Nephron (organoid): Measurements from ENCODE around the gene ICOS.
"Not testable (repeated sequence)": the region's sequence is repeated elsewhere in the genome, so short reads cannot be mapped to it uniquely, and the experiment has no call there.

Experiments
- H3K27ac Mint-ChIP-seq, 3 experiments: 2 replicates each; pipeline ENCODE4 v1.8.0; 2020; ENCODE audit warnings: mixed read lengths in 3 of 3, mild to moderate bottlenecking in 2 of 3, moderate library complexity in 1 of 3
- H3K27me3 Mint-ChIP-seq: 2 replicates; pipeline ENCODE4 v1.8.0; 2021; ENCODE audit warnings: low read depth, mild to moderate bottlenecking, moderate library complexity, mixed read lengths
- H3K36me3 Mint-ChIP-seq: 2 replicates; pipeline ENCODE4 v1.8.0; 2020; ENCODE audit warnings: low read depth, mixed read lengths
- H3K4me1 Mint-ChIP-seq: 2 replicates; pipeline ENCODE4 v1.8.0; 2020; ENCODE audit warnings: mixed read lengths
- H3K4me3 Mint-ChIP-seq, 3 experiments: 2 replicates each; pipeline ENCODE4 v1.8.0; 2020; ENCODE audit warnings: mild to moderate bottlenecking in 3 of 3, mixed read lengths in 3 of 3, moderate library complexity in 2 of 3
- H3K9me3 Mint-ChIP-seq: 2 replicates; pipeline ENCODE4 v1.8.0; 2020; ENCODE audit warnings: mixed read lengths
- CTCF ChIP-seq, 3 experiments: fragments of 200-600 bp; sonication (generic); IDR thresholded peaks; one replicate each; pipeline ENCODE4 v1.5.0; 2021; ENCODE audit warnings: antibody characterized with exemption in 3 of 3; ENCODE audit not compliant: unreplicated experiment in 3 of 3

The ICOS gene

GRCh38 chr2:203918264-203918663 is 18.3 kb upstream of the ICOS start:
- Mint-ChIP-seq H3K4me3 (no peak overlapping the region), H3K27ac (no peak overlapping the region)

GRCh38 chr2:203918839-203919238 is 17.7 kb upstream of the ICOS start:
- H3K27ac Mint-ChIP-seq: no peak overlapping the region
- H3K4me3 Mint-ChIP-seq: no peak overlapping the region
- H3K4me1 Mint-ChIP-seq: peaks cover 28% of the 10 kb centered on the region
- peaks cover 3% of the 10 kb centered on the region for H3K27me3 Mint-ChIP-seq
- TF ChIP-seq CTCF (IDR thresholded peaks at IDR 0.05; ENCODE audit: unreplicated experiment in 3 of 3): no peak
- H3K9me3 Mint-ChIP-seq: no peaks in the 10 kb centered on the region
- H3K36me3 Mint-ChIP-seq: no peaks in the 10 kb centered on the region

More at GRCh38 chr2:203918264-203918663, 18.3 kb upstream of the ICOS start:
- Mint-ChIP-seq H3K36me3 (no peaks in the 10 kb centered on the region), H3K27me3 (peaks cover 3% of the 10 kb centered on the region), H3K4me1 (peaks cover 28% of the 10 kb centered on the region), H3K9me3 (no peaks in the 10 kb centered on the region)
- TF ChIP-seq CTCF (IDR thresholded peaks at IDR 0.05; ENCODE audit: unreplicated experiment in 3 of 3): no peak

GRCh38 chr2:203925512-203926158 is 10.9 kb upstream of the ICOS start:
- Mint-ChIP-seq H3K4me3 (no peak overlapping the region), H3K36me3 (no peaks in the 10 kb centered on the region), H3K9me3 (no peaks in the 10 kb centered on the region), H3K4me1 (peaks cover 4% of the 10 kb centered on the region), H3K27ac (no peak overlapping the region), H3K27me3 (no peaks in the 10 kb centered on the region)
- TF ChIP-seq CTCF (IDR thresholded peaks at IDR 0.05; ENCODE audit: unreplicated experiment in 3 of 3): no peak

- Mint-ChIP-seq H3K9me3 (no peaks in the 10 kb centered on the region), H3K36me3 (no peaks in the 10 kb centered on the region), H3K27ac (peak overlapping the region in 1 of 3 experiments; percentile 41), H3K27me3 (no peaks in the 10 kb centered on the region), H3K4me1 (peaks cover 4% of the 10 kb centered on the region), H3K4me3 (no peak overlapping the region)
- TF ChIP-seq CTCF (IDR thresholded peaks at IDR 0.05; ENCODE audit: unreplicated experiment in 3 of 3): peak; percentile 34 to 54 (median 40)
These were observed 7.7 kb upstream of the ICOS start for GRCh38 chr2:203928849-203929248.

- H3K4me1 Mint-ChIP-seq, H3K36me3 Mint-ChIP-seq, H3K27ac Mint-ChIP-seq, H3K27me3 Mint-ChIP-seq, H3K4me3 Mint-ChIP-seq, H3K9me3 Mint-ChIP-seq: not testable (repeated sequence)
These were observed 5.3 kb upstream of the ICOS start for GRCh38 chr2:203931262-203931661.

- Mint-ChIP-seq H3K4me3 (no peak overlapping the region), H3K36me3 (no peaks in the 10 kb centered on the region), H3K27ac (no peak overlapping the region), H3K27me3 (no peaks in the 10 kb centered on the region), H3K9me3 (no peaks in the 10 kb centered on the region), H3K4me1 (peaks cover under 1% of the 10 kb centered on the region)
- TF ChIP-seq CTCF (IDR thresholded peaks at IDR 0.05; ENCODE audit: unreplicated experiment in 3 of 3): no peak
These were observed 2.5 kb upstream of the ICOS start for GRCh38 chr2:203934041-203934492.
